ENCODE results near the gene ARHGAP44.
"Not testable (repeated sequence)": the region's sequence is repeated elsewhere in the genome, so short reads cannot be mapped to it uniquely, and the experiment has no call there.

ARHGAP44 gene

DNA sequence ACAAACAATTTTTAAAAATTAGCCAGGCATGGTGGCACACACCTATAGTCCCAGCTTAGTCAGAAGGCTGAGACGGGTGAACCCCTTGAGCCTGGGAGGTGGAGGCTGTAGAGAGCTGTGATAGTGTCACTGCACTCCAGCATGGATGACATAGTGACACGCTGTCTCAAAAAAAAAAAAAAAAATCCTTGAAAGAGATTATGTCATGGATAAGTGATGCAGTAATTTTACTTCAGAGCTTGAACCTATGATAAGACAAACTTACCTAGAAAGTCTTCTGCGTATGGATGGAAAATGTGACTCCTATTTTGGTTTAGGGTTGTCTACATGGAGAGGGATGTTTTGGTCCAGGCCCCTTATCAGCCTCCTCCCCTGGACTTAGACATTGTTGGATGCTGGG is 176.7 kb downstream of the ARHGAP44 start:
- DNase-seq = no peak

DNA sequence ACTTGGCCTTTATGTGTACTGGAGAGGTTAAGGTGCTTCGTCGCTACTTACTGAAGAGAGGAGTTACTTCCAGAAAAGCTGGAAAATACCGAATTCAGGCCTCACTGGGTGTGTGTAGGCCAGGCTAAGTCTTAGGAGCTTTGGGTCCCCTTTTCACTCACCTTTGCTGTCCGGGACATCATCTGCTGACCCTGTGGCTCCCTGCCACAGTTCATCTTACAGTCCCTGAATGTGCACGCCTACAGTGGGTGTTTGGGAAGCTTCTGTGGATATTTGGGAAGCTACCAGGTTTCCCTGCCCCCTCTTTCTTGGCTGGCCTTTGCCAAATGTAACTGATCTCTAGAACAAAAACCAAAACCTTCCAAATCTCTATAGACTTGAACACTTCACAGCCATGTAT is 177.1 kb downstream of the ARHGAP44 start:
- no peak for DNase-seq

DNA sequence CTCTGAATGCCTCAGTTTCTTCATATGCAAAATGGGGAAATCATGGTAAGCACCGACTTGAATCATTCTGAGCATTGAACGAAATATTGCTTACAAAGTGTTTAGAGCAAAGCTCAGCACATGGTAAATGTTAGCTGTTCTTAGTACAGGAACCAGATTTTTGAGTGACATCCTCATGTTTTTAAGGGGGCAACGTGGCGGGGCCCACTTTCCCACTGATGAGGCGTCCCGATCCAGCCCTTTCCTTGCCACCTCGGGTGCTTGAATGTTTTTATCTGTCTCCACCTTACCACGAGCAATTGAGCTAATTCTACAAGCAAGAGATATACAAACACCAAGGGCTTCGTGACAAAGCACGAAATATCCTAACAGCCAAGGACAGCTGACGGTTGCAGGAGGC is 178.7 kb downstream of the ARHGAP44 start:
- DNase-seq = no peak

DNA sequence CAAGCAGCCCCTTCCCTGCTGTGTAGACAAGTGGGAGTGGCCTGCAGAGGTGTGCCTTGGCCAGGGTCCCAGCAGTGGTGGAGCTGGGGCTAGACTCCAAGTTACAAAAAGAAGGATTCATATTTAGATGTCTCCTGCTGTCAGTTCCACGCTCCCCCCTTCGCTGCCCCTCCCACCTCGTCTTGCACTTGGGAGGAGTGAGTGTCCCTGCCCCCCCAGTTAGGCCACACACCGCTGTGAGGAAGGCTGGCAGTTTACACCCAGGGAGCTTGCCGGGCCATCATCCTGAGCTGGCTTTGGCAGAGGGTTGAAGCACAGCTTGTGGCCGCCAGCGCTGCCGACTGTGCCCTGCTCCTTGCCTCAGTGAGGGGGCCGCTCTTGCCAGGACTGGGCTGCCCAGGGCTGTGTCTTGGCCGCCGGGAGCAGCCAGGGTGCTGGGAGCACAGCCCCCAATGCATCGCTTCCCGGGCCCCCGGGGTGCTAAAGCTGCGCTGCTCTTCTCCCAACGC is 184.3 kb downstream of the ARHGAP44 start:
- DNase-seq = no peak

DNA sequence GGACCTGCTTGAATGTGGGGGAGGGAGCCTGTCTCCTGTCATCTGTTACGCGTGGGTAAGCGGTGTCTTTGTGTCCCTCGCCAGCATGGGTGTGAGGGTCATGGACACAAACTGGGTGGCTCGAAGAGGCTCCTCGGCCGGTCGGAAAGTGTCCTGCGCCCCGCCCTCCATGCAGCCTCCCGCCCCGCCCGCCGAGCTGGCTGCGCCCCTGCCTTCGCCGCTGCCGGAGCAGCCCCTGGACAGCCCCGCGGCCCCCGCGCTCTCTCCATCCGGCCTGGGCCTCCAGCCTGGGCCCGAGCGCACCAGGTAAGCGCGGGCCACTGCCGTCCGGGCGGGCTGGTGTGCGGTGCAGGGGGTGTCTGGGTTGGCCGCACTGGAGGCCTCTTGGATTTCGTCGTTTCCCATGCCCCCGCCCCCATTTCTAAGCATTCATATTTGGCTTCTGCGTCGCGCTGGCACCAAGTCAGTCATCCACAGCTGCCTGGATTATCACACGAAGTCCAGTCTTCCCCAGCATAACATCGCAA is 184.8 kb downstream of the ARHGAP44 start:
- no peak for DNase-seq

DNA sequence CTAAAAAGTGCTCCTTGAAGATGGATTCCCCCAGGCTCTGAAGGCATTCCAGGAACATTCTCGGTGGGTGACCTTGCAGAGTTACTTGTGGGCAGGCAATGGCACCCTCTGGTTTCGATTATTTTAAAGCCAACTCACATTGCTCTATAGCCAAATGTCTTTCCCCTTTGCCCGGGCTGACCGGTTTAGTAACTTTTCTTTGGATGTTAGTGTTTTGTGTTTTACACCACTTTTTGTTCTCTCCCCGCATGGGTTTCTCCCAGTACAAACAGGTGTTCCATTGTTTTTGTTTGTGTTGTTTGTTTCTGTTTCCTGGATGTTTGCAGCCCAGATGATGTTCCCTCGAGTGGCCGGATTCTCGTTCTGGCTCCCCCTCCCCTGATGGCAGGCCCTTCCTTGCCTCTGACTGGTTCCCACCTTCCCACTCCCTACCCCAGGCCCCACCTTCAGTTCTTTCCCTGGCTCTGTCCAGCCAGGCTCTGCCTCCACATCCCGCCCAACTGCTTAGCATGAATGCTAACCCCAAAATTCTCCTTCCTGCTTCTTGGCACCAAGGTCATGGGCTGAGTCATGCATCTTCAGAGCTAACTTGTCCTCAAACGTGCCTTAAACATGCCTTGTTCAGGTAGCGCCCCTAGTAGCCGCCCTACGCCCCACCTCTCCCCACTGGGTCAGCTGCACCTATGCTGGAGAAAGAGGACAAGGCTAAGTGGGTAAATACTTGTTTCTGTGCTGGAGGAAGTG is 187.9 kb downstream of the ARHGAP44 start:
- DNase-seq = no peak

DNA sequence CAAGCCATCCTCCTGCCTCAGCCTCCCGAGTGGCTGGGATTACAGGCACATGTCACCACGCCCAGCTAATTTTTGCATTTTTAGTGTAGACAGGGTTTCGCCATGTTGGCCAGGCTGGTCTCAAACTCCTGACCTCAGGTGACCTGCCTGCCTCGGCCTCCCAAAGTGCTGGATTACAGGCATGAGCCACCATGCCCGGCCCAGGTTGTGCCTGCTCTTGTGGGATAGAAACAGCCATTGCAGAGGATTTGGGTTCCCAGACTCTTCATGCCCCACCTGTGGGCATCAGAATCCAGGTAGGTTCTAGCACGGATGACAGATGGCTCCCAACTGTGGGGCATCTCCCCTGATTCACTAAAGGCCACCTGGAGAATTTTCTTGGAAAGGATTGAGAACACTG is 189.5 kb downstream of the ARHGAP44 start:
- DNase-seq = not testable (repeated sequence)

DNA sequence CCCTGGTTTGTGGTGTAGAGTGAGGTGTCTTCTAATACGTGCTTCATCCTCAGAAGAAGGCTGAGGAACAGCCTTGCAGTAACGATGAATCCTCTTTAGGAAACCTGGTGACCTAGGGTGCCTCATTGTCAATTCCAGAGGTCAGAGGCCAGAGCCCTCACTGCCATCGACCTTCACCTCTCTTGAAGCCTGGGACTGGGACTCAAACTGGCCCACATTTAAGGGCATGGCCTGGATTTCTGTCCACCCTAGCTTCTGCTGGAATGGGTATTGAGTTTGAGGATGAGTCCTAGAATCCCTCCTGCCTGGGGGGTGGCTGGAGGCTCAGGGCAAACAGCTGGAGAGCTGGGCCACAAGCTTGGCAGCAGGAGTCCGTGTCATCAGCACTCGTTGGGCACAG is 189.9 kb downstream of the ARHGAP44 start:
- DNase-seq = no peak

DNA sequence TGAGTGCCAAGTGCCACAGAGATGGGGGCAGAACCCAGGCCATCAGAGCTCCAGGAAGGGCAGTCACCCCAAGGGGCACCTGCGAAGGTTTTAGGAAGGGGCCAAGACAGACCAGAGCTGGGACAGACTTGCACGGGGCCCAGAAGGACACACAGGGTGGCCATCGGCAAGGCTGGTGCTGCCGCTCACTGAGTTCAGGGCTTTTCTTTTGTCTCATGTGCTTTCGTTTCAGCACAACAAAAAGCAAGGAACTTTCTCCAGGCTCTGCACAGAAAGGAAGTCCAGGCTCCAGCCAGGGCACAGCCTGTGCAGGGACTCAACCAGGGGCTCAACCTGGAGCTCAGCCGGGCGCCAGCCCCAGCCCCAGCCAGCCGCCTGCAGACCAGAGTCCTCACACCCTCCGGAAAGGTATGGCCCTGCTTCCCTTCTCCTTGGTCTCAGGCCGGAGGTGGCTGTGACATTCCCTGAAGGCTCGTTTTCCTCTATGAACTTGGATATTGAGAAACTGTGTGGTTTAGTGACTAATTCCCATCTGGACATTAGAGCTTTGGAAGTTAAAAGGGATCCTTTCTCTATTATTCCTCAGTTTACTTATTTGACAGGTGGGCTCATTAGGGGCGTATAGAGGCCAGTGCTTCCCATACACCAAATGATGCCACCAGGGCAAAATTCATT is 190.7 kb downstream of the ARHGAP44 start:
- DNase-seq = no peak

DNA sequence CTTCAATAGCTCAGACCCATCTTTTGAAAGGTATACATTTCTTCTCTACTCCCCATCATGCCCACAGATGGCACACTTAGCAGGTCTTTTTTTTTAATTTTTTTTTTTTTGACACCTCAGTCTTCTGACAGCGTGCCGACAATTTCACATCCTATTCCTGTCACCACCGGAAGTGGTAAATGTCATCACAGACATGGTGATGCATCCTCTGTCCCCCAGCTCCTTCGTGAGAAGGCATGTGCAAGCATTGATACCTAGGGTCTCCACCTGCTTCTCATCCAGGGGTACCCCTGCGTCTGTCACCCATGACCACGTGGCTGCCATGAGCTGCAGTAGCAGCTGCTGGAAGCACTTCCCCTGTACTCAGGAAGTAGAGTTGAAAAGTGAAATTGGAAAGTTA is 192.9 kb downstream of the ARHGAP44 start:
- no peak for DNase-seq

DNA sequence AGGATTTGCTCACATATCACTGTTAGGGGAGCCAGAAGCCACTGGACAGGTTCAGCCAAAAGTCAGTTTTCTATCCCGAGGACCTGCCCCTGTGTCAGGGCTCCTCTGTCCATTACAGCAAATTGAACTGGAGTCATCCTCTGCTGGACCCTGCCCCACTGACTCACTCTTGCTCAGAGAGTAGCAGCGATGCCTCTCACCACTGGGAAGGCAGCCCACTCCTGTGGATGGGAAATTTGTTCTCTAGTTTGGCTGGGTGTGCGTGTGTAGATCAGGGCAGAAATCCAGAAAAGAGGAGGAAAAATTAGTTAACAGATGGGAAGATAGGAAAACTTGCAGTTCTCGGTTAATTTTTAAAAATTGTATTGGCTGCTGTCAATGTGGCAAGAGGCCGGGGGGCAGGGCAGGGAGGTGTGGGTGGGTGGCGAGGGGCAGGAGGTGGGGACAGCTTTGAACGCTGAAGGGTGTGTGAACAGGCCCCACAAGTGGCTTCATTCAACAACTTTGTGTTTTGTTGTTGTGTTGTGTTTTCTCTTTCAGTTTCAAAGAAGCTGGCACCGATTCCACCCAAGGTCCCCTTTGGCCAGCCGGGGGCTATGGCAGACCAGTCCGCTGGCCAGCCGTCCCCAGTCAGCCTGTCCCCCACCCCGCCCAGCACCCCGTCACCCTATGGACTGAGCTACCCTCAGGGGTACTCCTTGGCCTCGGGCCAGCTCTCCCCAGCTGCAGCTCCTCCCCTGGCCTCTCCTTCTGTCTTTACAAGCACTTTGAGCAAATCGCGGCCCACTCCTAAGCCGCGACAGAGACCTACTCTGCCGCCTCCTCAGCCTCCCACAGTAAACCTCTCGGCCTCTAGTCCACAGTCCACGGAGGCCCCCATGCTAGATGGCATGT is 194.9 kb downstream of the ARHGAP44 start:
- DNase-seq = peak; percentile 66

DNA sequence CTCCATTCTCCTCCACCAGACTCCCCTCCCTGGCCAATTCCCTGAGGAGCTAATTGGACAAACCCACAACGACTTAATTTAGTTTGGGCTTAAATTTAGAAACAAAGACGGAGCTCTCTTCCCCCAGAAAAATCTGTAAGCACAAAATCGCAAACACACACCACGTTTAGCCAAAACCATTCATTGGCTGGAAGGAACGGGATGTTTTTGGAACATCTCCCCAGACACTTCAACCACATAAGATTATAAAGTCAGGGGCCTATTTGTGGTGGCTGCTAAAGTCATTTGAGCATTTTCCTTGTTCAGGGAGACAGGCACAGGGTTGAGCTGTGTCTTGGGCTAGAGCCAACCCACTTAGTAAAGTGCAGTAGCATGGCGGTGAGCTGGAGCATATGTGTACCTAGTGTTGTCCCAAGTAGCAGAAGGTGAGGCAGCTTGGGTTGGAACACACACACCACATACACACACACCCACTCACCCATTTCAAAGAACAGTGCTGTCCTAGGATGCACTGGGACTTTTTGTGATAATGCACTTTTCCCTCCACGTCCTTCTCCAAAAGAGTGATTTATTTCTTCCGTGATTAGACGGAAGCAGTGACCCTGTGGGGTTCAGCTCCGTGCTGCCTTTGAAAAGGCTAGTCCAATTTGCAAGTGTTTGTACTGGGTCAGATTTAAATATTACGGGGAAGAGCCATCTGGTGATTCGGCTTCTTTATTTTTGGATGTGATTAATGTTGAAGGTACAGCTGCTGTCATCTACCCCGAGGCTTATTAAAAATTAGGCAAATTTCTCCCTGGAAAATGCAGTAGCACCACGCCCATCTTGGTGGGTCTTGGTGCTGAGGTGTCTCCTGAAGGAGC is 196.4 kb downstream of the ARHGAP44 start:
- no peak for DNase-seq

DNA sequence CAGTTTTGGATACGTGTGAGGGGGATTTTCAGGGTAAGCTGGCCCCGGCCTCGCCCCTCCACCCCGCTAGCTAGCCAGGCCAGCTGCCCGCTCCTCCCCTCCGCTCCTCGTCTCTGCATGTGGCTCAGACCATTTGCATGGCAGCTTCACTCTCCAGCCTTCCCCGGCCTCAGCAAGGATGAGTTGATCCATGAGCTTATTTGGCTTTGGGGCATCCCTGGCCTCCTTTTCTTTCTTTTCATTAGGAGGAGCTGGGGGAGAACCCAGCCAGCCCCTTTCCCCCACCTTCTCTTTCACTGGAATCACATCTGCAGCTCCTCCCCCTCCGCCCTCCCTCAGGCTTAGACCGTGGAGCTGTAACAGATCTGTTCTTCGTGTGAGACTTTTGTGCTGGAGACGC is 197.8 kb downstream of the ARHGAP44 start:
- no peak for DNase-seq

DNA sequence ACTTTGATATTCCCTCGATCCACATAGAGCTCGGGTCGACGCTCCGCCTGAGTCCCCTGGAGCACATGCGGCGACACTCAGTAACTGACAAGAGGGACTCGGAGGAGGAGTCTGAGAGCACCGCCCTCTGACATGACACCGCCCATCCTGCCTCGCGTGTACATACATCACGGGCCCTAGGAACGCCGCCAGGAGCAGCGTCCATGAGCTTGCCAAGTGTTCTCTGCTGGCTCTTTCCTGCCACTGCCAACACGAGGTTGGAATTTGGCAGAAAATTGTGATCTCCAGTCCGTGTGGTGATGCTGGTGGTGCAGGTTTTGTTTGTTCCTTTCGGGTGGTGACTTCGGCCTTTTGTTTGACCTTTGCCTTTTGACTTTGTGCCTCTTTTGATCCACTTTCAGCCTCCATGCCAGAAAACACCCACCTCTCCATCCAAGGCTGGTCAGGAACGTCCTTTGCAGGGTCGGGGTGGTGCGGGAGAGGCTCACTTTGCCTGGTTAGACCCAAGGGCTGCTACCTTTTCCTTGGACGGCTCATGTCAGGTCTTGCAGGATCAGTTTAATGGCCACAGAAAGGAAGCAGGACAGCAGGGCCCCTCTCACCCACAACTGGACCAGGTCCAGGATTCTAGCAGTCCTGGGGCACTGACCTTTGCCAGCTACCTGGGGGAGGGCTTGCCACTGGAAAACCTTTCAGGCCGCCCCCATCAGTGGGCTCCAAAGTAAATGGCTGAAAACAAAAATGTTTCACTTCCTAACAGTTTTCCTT is 200.9 kb downstream of the ARHGAP44 start:
- no peak for DNase-seq

DNA sequence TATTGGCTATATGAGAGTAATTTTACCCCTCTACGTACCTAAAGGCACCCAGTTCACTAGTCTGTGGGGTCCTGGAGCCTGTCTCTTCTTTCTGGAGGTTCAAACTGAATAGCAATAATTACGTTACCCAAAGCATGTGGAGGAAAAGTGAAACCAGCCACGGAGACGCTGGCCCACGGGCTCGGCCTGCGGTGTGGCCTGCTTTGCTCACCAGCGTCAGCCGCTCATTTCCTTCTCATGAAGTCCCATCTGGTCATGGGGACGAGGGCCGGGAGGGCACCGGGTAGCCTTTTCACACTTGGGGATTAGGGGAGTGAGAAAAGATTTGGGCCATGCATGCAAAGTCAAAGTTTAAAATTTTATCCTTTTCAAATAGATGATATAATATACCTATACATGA is 201.6 kb downstream of the ARHGAP44 start:
- no peak for DNase-seq

DNA sequence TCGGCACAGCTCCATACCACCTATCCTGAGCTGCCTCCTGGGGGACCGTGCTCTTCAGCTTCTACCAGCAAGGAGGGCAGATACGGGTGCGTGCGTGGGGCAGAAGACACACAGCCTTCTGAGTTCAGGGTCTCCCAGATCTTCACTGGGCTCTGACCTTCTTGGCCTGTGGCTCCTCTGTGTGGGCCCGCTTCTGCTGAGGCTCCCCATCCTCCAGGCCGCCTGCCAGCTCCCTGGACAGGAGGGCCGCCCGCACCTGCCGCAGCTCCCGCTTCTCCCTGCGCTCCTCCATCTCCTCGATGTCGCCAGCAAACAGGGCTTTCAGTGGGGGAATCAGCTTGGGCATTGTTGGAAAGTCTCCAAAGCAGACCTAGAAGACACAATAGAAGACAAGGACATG is 203.4 kb downstream of the ARHGAP44 start:
- no peak for DNase-seq

DNA sequence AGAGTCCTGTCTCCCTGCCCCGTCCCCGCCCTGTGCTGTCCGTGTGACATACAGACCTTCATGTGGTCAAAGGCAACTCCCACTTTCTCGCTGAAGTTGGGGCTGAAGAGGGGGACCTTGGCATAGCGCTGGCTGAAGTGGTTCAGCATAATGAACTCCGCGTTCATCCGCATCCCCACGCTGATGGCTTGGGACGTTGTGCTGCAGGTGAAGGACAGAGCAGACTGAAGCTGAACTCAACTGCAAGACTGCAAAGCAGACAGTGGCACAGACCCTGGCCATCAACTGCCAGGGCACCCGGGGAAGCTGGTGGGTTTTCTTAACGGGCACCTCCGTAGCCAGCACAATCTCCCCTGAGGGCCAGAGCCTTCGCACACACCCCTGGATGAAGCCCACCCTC is 204.3 kb downstream of the ARHGAP44 start:
- no peak for DNase-seq

DNA sequence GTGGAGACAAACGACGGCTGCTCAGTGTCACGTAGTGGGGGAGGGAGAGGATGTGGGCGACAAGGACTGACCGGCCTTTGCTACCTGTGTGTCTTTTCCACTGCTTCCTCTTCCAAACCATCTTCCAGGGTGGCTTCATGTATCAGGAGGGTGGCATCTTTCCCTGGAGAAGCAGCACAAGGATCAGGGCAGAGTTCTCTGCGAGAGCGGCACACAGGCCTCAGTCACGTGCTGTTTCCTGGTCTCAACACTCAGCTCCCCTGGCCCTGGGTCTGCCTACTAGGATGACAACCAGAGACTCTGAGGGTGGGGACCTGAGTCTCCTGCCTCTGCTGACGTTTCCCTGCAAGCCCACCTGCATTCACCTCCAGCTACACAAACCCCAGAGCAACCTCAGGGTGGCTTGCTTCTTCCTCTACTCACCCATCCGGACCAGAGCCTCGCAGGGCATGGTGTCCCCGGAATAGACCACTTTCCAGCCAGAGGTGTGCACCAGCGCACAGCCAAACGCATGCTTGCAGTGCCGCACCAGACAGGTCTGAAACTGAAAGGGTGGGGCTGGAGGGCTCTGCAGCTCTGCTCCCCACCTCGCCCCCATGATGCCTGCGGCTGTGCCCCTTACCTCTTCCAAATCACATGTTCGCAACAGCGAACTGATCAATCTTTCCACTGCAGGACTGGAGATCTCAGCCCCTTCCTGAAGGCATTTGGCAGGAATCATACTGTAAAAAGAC is 205.2 kb downstream of the ARHGAP44 start:
- DNase-seq = no peak

DNA sequence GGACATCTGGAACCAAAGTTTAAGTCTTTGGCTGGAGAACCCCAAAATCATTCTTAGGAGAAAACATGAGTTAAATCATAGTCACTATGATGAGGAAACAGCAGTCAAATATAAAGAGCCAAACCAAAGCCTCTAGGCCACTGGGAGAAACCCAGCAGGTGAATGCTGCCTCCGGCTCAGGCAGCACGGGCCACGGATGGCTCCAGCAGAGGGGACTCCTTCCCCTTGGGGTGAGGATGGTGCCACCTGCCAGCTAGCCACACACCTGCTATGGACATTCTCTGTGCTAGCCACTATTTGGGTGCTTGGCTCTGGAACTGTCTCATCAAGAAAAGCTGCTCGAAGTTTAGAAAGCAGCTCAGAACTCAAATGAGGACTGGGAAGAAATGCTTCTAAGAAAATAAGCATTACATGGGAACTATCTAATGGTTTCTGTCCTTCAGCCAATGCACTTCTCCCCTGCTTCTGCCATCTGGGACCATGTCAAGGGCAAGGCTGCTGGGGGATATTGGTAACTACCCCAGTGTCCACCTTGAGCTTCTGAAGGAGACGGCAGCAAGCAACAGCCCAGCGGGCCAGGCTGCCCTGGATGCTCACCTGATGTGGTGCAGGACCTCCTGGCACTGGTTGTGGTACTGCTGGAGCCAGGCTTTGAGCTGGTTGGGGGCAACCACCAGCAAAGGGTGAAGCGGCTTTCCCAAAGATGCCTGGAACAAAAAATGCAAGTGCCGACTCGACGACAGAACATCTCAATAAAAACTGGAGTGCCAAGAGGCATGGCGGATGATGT is 206.0 kb downstream of the ARHGAP44 start:
- no peak for DNase-seq

DNA sequence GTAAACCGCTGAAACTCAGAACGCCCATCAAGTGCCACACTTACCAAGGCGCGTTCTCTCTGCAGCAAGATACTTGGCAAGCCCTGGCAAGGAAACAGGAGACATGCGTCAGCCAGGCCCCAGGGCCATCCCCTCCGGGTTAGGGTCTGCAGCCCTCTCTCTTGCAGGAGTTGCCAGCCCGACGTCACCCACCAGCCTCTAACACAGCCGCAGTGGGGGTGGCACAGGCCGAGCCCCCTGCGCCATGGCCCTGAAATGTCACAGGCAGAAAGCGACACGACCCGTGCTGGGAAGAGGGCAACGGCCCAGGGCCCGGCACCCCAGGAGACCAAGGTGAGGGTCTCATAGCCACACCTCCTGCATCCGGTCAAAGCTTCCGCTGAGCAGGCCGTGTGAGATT is 206.6 kb downstream of the ARHGAP44 start:
- no peak for DNase-seq

Data from GOT3 (cell line).